Neuron (in vitro differentiated cells): ENCODE measurements around the gene QPCTL.
A peak's percentile ranks its signal among the peaks of the same experiment; 100 is the strongest.

Source experiments
- H2AFZ ChIP-seq: one replicate; pipeline ENCODE4 v1.6.1; 2013; ENCODE audit warnings: low read depth, mild to moderate bottlenecking, inconsistent platforms, low read length, moderate library complexity
- H3K27me3 ChIP-seq: one replicate; pipeline ENCODE4 v1.6.1; 2013; ENCODE audit warnings: low read length; ENCODE audit not compliant: insufficient read depth
- H3K36me3 ChIP-seq: one replicate; pipeline ENCODE4 v1.6.1; 2013; ENCODE audit warnings: low read length; ENCODE audit not compliant: insufficient read depth
- H3K4me1 ChIP-seq: one replicate; pipeline ENCODE4 v1.6.1; 2013; ENCODE audit warnings: low read length; ENCODE audit not compliant: insufficient read depth
- H3K4me3 ChIP-seq: 2 replicates; pipeline ENCODE4 v1.5.1; 2013; ENCODE audit warnings: mild to moderate bottlenecking, low read length, moderate library complexity
- H3K9me3 ChIP-seq: one replicate; pipeline ENCODE4 v1.6.1; 2013; ENCODE audit warnings: low read length

Gene QPCTL

GRCh38 chr19:45660636-45661035 is 31.8 kb upstream of the QPCTL start:
- Histone ChIP-seq H3K9me3 (no peaks in the 10 kb centered on the region), H3K4me3 (no peak overlapping the region), H3K36me3 (no peaks in the 10 kb centered on the region), H2AFZ (no peak overlapping the region), H3K27me3 (no peaks in the 10 kb centered on the region), H3K4me1 (peaks cover 5% of the 10 kb centered on the region)

GRCh38 chr19:45663800-45664199 is 28.7 kb upstream of the QPCTL start:
- Histone ChIP-seq H3K9me3 (no peaks in the 10 kb centered on the region), H2AFZ (no peak overlapping the region), H3K27me3 (peaks cover 7% of the 10 kb centered on the region), H3K4me3 (no peak overlapping the region), H3K36me3 (no peaks in the 10 kb centered on the region), H3K4me1 (peaks cover 12% of the 10 kb centered on the region)

GRCh38 chr19:45664575-45664974 is 27.9 kb upstream of the QPCTL start:
- H3K4me3 ChIP-seq, result no peak overlapping the region

GRCh38 chr19:45667620-45668341 is 24.7 kb upstream of the QPCTL start, which contains the start of gene GIPR:
Gene GIPR, plus strand, starts transcription at chr19:45668221. Its CDS starts 1,300 bp downstream, at chr19:45669521.
- H3K27me3 ChIP-seq, result peaks cover 18% of the 10 kb centered on the region
- H3K36me3 ChIP-seq, result no peaks in the 10 kb centered on the region
- peak within 1 kb of the TSS; percentile 7 for H2AFZ ChIP-seq
- no peaks in the 10 kb centered on the region for H3K9me3 ChIP-seq
- peaks cover 19% of the 10 kb centered on the region for H3K4me1 ChIP-seq
- peak within 1 kb of the TSS; percentile 44 for H3K4me3 ChIP-seq

More at GRCh38 chr19:45664575-45664974, 27.9 kb upstream of the QPCTL start:
- Histone ChIP-seq H3K4me1 (peaks cover 19% of the 10 kb centered on the region), H2AFZ (no peak overlapping the region), H3K36me3 (no peaks in the 10 kb centered on the region), H3K27me3 (peaks cover 13% of the 10 kb centered on the region), H3K9me3 (no peaks in the 10 kb centered on the region)

- peaks cover 19% of the 10 kb centered on the region for H3K4me1 ChIP-seq
- H3K9me3 ChIP-seq, result no peaks in the 10 kb centered on the region
- H3K4me3 ChIP-seq, result peak overlapping the region; percentile 44
- no peaks in the 10 kb centered on the region for H3K36me3 ChIP-seq
- peaks cover 18% of the 10 kb centered on the region for H3K27me3 ChIP-seq
- peak overlapping the region; percentile 7 for H2AFZ ChIP-seq
Observed at GRCh38 chr19:45668342-45668871, 24.1 kb upstream of the QPCTL start.

- H3K36me3 ChIP-seq, result no peaks in the 10 kb centered on the region
- H3K27me3 ChIP-seq, result peaks cover 18% of the 10 kb centered on the region
- peaks cover 19% of the 10 kb centered on the region for H3K4me1 ChIP-seq
- H3K9me3 ChIP-seq, result no peaks in the 10 kb centered on the region
- H3K4me3 ChIP-seq, result no peak overlapping the region
- no peak overlapping the region for H2AFZ ChIP-seq
Observed at GRCh38 chr19:45670670-45671453, 21.6 kb upstream of the QPCTL start.

GRCh38 chr19:45674946-45675345 is 17.5 kb upstream of the QPCTL start:
- Histone ChIP-seq H3K9me3 (no peaks in the 10 kb centered on the region), H3K4me1 (peaks cover 2% of the 10 kb centered on the region), H3K4me3 (no peak overlapping the region), H3K27me3 (peaks cover 24% of the 10 kb centered on the region), H3K36me3 (no peaks in the 10 kb centered on the region), H2AFZ (no peak overlapping the region)

GRCh38 chr19:45676851-45677263 is 15.6 kb upstream of the QPCTL start:
- no peaks in the 10 kb centered on the region for H3K36me3 ChIP-seq
- no peak overlapping the region for H3K4me3 ChIP-seq
- H2AFZ ChIP-seq, result no peak overlapping the region
- H3K27me3 ChIP-seq, result peaks cover 22% of the 10 kb centered on the region
- no peaks in the 10 kb centered on the region for H3K9me3 ChIP-seq
- H3K4me1 ChIP-seq, result peaks cover 2% of the 10 kb centered on the region

- no peaks in the 10 kb centered on the region for H3K36me3 ChIP-seq
- H3K9me3 ChIP-seq, result no peaks in the 10 kb centered on the region
- no peak overlapping the region for H3K4me3 ChIP-seq
- H3K27me3 ChIP-seq, result peaks cover 22% of the 10 kb centered on the region
- peaks cover 2% of the 10 kb centered on the region for H3K4me1 ChIP-seq
- H2AFZ ChIP-seq, result no peak overlapping the region
Observed at GRCh38 chr19:45677351-45678230, 14.9 kb upstream of the QPCTL start.

GRCh38 chr19:45681391-45682015 is 11.0 kb upstream of the QPCTL start:
- H2AFZ ChIP-seq, result peak overlapping the region; percentile 73
- no peaks in the 10 kb centered on the region for H3K9me3 ChIP-seq
- H3K27me3 ChIP-seq, result peaks cover 21% of the 10 kb centered on the region
- H3K36me3 ChIP-seq, result peaks cover 14% of the 10 kb centered on the region
- peaks cover 2% of the 10 kb centered on the region for H3K4me1 ChIP-seq
- H3K4me3 ChIP-seq, result peak overlapping the region; percentile 20

- peaks cover 18% of the 10 kb centered on the region for H3K36me3 ChIP-seq
- H3K4me1 ChIP-seq, result peaks cover 2% of the 10 kb centered on the region
- no peaks in the 10 kb centered on the region for H3K9me3 ChIP-seq
- H2AFZ ChIP-seq, result peak overlapping the region; percentile 73
- H3K27me3 ChIP-seq, result peaks cover 16% of the 10 kb centered on the region
- no peak overlapping the region for H3K4me3 ChIP-seq
Observed at GRCh38 chr19:45682117-45682516, 10.3 kb upstream of the QPCTL start.

GRCh38 chr19:45682908-45683307 is 9.6 kb upstream of the QPCTL start:
- peaks cover 10% of the 10 kb centered on the region for H3K27me3 ChIP-seq
- peaks cover under 1% of the 10 kb centered on the region for H3K4me1 ChIP-seq
- no peaks in the 10 kb centered on the region for H3K9me3 ChIP-seq
- peaks cover 26% of the 10 kb centered on the region for H3K36me3 ChIP-seq
- H3K4me3 ChIP-seq, result no peak overlapping the region
- no peak overlapping the region for H2AFZ ChIP-seq
